Skin of body (tissue), 2 donors: Measurements from ENCODE around the gene OPN4. TPM values are rescaled to one million over a fixed set of nuclear protein-coding genes. Genes with fewer than 3 reads are reported as not detected.
A peak's percentile ranks its signal among the peaks of the same experiment; 100 is the strongest.

ENCODE experiments used
- DNase-seq: peaks from one replicate; lab custom pipeline; 2025; lab: John Stamatoyannopoulos, UW
- total RNA-seq: library from RNA; depleted of rRNA; stranded (reverse); fragments of >200 nt; gene quantifications from one replicate; pipeline ENCODE4 v1.2.3, GENCODE V29; 2014

Gene OPN4
- total RNA-seq, 1 donor from 2014 or later = not detected

DNA sequence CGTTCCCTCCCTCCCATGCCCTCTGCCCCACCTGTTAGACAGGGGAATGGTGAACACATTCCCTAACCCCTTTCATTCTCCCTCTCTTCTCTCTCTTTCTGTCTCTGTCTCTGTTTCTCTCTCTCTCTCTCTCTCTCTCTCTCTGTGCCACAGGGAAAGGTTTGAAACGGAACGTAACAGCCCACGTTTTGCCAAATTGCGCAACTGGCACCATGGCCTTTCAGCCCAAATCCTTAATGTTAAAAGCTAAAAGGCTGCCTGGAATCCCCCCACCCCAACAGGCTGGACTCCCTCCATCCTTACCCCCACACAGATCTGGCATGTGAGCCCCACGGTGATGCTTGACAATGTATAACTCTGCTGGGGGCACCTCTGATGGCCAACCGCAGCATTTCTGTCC, 44.8 kb downstream of the OPN4 start:
- no peak for DNase-seq

DNA sequence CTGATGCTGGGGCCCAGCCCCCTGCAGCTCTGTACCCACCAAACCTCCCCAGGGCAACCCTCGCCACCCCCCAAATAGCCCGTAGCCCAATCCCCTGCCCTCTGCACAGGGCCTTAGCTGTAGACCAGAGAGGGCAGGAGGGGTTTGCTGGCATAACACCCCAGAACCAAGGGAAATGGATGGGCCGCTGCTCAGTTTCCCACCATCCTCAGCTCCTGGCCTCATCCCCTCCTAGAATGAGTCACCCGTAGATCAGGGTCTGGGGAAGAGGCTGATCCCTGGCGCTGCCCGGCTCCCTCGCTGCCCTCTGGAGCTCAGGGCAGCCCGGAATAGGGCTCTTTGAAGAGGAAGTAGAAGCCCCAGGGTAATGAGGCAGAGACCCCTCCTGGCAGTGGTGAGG, 45.2 kb downstream of the OPN4 start:
- no peak for DNase-seq

DNA sequence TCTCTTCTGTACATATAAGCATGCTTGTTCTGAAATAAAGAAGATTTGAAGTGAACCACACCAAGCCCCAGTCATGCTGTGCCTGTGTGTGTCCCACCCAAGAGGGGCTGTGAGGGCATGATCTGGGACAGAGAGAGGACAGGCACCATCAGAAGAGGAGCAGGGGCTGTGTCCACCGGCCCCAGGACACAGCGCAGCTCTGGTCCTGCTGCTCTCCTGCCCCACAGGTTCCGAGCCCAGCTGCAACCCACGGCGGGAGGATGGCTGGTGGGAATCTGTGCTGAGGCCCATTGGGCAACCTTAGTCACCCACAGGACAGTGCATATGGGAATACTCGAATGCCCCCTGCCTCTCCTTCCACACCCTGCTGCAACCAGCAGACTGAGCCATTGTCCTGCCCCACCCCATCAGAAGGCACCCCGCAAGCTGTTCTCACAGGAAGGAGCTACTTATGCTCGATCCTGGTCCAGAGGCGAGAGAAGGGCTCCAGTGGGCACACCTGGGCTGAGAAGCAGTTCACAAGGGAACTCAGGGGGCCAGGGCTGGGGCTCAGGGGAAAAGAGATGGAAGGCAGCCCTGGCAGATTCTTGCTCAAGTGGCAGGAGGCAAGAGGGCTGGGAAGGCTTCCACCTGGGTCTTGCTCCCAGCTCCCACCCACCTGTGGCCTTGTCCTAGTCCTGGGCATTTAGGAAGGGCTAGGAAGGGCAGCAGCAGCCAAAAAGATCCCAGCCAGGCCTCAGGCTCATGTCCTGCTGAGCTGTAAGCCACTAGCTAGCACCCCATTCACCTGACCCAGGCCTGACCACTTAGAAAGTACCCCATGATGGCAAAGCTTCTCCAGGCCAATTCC, 45.9 kb downstream of the OPN4 start:
- DNase-seq = no peak

DNA sequence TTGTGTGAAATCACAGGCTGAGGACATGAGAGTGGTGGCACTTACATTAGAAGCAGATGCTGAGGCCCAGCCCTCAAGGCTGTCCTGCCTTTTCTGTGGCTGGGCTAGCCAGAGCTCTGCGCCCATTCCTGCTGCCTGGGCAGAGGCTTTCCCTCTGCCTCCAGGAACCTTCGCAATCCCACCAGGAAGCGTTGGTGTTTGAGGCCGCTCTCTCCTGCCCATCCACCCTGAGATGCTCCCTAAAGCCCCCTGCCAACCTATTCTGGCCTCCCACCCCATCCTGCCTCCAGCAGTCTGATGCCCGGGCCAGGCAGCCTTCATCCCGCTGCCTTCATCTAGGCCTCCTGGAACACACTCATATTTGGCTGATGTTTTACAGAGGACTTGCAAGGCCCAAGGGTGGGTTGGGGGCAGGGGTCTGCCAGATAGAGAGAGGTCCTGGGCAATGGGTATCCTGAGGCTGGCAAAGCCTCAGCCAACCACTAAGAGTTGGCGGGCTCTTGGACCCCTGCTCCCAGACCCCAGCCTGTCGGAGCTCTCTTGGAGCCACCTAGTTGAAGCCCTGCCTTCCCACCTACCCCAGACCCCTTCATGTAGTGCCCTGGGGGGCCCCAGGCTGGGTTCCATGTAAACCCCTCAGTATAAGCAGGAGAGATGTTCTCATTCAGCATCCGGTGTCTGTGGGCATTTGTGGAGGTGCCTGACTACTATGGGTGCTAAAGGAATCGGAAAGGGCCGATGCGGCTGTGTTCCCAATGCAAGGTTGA, 46.7 kb downstream of the OPN4 start:
- no peak for DNase-seq

DNA sequence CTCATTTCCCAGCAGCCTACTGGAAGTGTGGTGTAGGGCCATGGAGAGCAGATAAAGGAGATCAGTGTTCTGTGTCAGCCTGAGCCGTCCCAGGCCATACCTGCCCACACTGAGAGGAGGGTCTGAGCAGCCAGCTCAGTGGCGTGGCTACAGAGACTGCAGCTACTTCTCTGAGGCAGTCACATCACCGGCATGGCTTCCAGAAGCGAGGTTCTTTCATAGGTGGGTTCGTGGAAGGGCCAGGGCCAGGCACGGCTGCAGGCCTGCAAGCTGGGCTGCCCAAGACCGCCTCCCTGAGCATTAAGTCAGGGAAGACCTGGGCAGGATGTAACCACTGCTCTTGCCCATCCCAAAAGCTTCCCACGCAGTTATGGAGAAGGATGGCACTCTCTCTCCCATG, 48.8 kb downstream of the OPN4 start:
- DNase-seq = no peak

DNA sequence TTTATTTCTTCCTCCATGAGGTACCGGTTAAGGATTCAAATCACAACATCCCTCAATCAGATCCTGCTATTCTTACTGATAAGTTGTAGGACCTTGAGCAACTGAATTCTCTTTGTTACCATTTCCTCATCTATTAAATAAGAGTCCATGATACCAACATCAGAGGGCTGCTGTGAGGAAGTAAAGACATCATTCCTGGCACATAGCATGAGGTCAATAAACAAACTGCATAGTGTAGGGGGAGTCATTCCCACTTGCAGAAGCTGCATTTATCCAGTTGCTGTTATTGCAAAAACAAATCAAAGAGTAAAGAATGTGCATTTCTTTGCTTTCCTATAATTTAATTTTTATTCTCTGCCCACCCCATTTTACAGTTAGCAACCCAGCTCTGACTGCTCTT, 50.8 kb downstream of the OPN4 start:
- DNase-seq = no peak

DNA sequence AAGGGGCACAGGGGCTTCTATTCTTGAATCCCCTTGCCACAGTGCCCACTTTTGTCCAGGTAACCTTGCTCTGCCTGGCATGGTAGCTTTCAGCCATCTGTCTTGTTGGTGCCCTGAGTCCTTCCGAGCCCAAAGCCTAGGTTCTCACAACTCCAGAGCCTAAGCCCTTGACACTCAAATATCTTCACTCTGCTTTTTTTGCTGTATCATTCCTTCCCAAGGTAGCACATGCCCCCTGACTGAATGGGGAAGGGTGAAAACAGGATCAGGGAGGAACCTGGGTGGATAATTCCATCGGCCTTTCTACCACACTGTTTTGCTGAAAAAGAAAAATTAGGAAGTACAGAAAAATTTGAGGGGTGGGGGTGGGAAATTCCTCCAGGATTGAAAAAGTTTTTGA, 51.6 kb downstream of the OPN4 start:
- no peak for DNase-seq

DNA sequence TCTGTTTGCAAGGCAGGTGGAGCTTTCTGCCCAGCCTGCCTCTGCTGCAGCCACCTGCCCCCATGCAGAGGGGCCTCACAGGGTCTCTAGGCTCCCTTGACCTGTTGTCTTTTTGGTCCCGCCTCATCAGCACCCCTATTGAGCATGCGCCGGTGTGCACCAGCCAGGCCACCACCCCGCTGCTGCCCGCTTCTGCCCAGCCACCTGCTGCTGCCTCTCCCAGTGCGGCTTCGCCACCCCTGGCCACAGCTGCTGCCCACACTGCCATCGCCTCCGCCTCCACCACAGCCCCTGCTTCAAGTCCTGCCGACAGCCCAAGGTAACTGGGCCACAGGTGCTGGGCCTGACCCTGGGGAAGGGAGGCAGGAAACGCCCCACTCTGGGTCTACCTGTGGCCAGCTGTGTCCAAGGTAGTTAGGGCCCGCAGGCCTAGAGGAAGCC, 52.1 kb downstream of the OPN4 start:
- DNase-seq = no peak

DNA sequence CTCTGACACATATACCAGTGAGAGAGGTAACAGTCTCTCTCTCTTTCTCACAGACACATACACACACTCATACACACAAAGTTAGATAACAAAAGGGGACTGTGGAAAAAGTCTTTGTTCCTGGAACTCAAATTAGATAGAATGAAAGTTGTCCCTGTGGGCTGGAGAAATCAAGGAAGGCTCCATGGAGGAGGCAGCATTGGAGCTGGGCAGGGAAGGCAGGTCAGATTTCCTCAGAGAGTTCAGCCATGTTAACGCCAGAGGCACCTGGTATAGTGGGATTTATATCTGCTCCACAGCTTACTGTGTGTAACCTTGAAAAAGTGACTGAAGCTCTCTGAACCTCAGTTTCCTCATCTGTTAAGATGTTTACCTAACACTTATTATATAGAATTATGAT, 52.6 kb downstream of the OPN4 start:
- no peak for DNase-seq

DNA sequence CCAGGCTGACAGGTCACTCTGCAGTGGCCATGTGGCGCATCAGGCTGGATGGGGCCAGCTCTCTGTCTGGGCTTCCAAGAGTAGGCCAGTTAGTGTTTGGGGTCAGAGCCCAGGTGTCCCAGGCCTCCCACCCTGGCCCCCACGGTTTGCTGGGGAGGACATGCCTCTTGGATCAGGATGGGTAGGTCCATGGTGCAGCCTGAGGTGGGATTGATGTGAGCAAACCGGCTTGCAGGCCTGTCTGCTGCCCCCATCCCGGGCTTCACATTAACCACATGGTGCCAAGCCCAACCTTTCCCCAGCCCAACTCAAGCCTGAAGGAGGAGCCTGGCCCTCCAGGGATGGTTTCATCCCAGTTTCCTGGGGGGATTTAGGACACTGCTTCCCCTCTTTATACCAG, 53.2 kb downstream of the OPN4 start:
- DNase-seq = no peak

DNA sequence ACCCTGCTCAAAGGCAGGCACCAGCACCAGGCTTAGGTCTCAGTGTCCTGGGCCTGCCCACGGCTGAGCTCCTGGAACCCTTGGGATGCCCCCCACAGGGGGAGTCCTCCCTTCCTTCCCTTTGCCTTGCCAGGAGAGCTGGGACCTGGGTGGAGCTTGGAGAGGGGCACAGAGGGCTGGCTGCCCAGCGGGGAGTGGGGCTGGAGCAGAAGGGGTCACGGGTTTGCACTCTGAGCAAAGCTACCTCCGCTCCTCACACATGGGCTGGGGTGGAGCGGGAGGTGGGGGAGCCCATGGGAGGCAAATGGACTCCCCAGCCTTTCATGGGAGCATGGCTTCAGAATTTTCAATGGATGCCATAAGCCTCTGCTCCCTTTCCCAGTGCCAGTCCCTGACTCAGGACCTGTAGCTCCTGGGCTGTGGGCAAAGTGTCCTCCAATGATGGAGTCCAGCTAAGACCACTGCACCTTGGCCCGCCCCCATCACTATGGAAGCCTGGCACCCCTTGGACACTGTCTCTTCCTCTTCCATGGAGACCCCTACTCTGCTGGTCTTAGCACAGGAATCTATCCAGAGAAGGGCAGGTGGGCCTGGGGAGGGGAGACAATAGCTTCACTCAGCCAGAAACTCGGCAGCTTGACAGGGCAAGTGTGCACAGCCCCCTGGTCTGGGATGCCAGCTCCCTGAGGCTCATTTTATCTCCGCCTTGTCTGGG, 53.9 kb downstream of the OPN4 start:
- DNase-seq = no peak

DNA sequence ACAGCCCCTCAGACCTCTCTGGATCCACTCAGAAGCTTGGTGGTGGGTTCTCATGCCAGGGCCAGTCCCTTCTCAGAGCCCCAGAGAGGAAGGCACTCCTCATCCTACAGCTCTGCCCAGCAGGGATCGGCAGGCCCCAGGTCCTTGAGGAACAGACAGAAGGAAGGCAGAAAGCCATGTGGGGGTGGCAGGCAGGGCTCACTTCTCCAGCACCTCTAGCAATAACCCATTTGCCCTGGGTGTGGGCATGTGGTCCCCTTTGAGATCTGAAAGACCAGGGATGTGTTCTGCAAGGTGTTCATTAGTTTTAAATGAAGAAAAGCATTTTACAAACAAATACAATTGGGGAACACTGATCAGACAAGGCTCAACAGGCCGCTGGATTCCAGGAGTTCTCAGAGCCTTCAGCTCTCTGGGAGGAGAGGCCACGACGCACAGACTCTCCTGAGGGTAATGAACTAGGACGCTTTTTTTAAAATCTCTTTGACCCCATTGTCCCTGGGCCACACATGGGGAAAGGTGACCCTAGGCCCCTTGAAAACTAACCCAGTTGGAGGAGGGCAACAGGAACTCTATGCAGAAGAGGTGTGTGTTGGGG, 54.5 kb downstream of the OPN4 start:
- DNase-seq = no peak

DNA sequence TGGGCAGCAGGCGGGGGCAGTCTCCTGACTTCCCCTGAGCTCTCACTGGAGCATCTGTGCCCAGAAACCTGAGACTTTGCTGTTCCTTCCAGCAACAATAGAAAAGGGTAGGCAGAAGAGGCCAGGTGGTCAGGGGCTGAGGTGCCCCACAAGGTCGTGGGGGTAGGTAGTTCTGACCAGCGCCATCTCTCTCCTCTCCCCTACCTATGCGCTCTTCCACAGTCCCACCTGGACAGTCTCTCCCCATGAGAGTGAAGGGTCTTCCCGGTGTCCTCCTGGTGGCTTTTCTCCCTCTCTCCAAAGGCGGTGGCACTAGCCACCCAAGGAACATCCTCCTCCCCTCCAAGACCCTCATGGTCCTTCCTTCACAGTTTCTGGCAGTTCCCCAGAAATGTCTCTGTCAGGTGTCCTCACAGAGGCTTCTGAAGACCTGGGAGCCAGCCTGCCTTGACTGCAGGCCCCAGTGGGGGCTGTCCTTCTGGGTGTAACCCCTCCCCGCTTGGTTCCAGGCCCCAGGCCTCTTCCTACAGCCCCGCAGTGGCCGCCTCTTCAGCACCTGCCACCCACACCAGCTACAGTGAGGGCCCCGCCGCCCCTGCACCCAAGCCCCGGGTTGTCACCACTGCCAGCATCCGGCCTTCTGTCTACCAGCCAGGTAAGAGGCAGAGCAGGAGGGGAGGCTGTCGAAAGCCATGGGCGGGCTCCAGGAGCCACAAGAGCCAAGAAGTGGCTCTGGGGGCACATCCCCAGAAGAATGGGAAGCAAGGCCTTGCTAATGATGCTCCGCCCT, 55.2 kb downstream of the OPN4 start:
- no peak for DNase-seq

DNA sequence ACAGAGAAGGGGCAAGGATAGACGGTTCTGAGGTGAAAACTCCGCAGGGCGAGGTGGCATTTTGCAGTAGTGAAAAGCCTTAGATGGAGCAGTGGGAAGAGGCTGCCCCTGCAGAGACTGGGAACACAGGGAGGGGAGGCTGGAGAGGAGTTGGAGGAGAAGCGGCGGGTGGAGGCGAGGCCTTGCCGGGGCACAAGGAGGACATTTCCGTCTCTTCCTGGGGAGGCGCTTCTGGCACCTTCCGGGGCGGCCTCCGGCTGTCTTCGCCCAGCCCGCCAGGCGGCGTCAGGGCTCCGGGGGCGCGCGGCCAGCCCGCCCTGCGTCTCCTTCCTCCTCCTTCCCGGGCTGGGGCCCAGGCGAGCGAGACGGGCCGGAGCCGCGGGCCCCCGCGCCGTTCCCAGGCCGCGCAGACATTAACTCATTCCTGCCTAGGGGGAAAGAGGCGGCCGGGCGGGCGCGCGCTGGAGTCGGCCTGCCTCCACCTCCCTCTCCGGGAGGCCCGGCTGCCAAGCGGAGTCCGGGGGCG, 56.7 kb downstream of the OPN4 start:
- peak; percentile 88 for DNase-seq

DNA sequence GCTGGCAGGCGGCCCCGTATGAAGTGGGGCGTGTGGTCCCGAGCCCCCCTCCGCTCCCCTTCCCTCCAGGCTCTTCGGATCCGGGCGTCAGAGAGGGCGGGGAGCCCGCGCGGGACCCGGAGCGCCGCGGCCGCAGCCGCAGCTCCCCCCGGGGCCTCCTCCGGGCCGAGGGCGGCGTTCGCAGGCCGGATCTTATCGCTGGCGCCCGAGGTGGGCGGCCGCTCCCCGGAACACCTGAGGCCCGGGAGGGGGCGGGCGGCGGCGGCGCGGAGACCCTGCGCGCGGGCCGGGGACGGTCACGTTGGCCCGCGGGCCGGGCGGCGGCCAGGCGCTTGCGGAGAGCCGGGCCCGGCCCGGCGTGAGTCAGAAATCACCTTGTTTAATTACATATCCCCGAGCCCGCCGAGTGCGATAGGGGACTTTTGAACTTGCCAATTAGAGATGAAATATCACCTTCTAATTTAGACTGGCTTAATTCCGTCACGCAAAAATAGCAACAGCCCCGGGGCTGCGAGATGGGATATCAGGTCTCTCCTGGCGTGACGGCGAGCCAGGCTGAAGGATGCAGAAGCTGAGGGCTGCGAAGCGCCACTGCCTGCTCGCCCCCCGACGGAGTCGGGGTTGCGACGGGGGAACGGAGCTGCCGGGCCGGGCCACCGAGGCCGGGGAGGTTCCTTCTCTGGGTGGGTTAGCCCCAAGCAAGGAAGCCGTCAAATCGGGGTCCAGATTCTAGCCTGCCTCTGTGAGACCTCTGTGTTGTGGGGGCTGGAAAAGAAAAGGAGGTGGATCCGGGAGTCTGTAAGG, 57.4 kb downstream of the OPN4 start:
- peak; percentile 25 for DNase-seq

DNA sequence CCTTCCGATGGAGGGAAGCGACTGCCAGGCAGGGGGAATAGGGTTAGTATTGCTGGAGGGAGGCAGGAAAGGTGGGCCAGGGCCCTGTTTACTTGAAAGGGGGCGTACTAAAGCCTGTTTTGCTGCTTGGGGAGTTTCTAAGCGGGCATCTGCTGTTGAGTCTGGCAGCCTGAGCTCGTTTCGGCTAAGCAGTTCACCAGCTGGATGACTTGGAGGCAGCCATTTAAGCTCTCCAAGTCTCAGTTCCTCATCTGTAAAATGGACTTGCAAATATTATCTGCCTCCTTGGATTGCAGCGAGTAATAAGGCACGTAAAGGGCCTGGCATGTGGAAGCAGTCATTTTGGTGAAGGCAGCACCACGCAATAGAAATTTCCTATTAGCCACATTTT, 58.0 kb downstream of the OPN4 start:
- DNase-seq = peak; percentile 21

DNA sequence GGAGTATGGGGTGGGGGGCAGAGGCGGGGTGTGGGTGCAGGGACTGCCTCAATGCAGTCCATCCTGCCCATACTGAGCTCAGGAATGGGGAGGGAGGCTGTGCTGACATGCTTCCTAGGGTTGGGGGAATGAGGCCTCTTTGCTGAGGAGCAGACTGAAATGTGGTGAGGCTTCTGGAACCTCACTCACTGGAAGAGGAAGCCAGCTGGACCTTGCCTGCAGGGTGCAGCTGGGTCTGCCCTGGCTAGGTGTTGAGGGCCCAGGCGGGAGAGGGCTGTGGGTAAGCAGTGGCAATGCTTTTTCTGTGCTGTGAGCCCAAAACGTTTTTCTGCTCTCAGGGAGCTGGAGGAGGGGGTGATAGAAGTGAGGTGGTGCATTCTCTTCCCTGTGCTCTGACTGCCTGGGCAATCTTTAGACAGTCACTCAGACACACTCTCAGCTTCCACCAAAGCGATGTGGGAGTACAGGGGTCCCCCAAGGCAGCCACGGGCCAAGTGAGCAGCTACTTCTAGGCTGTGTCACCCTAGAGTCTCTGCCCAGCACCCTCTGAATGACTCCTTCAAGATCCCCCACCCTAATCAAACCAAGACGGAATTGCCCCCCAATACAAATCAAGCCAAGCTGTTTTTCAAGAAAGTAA, 60.9 kb downstream of the OPN4 start:
- no peak for DNase-seq

DNA sequence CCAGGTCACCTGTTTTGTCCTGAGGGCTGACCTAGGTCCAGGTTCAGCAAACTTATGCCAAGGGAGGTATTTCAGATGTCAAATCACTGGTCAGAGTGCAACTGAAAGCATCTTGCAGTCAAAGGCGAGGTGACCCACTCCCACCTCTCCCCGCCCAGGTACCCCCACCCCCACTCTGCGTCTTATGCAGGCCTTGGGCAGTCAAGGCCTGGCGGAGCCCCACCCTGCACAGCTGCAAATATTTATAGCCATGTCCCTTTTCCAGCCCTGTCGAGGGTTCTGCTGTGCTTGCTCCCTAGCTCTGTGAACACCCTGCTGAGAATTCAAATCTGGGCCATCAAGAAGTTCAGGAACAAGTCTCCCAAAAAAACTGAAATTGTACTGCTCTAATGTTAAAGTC, 61.5 kb downstream of the OPN4 start:
- DNase-seq = no peak
